Stimulated activated CD4-positive, alpha-beta T cell treated with anti-CD3 and anti-CD28 coated beads, Interleukin-1b, Interleukin-23, amount 100 ng/mL, for 4 hours (primary cell): ENCODE results near the gene CHKA.

Source experiments
- DNase-seq, 2 donors: peaks; one replicate each; pipeline ENCODE4 v3.0.0-alpha.2; 2020; ENCODE audit warnings: low read depth in 2 of 2

Gene CHKA

DNA sequence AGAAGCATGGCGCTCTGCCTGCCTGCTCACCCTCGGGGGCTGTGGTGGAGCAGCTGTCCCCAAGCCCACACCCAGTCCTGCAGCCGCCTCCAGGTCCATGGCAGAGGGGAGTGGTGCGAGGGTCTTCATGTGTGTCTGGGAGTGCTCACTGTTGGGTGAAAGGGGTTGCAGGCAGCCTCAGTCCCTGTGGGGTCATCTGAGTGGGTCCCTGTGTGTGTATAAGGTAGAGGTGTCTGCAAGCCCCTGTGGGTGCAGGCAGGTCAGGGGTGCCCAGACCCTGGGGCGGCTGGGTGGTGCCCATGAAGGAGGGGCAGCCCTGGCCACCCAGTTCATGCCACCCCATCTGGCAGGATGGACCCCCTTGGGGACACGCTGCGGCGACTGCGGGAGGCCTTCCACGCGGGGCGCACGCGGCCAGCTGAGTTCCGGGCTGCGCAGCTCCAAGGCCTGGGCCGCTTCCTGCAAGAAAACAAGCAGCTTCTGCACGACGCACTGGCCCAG lies 106.2 kb downstream of the CHKA start:
- no peak for DNase-seq

GRCh38 chr11:68014157-68014946 lies 106.8 kb downstream of the CHKA start:
- DNase-seq: no peak

- DNase-seq: no peak
These were observed 107.5 kb downstream of the CHKA start for GRCh38 chr11:68013611-68014156.

- no peak for DNase-seq
These were observed 108.2 kb downstream of the CHKA start for GRCh38 chr11:68012843-68013610.

DNA sequence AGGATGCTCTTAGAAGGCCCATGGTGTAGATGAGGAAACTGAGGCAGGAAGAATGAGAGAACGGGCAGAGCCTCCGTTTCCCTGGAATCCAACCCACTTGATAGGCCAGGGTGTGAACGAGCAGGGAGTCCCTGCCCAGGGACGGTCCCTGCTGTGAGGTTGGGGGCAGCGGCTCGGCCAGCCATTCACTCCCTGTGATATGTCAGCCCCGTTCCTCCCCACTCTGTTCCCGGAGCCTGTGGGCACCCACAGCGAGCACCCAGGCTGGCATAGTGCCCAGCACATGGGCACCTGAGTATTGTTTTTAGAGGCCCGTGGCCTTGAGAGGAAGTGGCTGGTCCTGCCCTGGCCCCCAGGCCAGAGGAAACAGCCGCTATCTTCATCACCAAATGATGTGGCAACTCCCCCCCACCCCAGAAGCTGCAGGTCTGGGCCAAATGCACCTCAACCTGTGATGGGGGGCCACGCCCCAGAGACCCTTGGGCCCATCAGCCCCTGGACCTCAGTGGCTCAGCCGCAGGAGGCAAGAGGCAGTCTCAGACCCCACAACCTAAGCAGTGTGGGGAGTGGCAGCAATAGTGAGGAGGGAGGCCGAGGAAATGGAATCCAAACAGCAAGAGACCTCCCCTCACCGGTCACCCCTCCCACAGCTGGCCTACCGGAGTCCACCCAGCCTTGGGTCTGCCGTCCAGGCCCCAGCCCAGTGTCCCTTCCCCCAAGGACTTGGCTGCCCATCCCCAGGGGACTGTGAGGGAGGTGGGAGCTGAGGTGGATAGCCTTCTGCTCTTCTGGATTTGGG lies 108.9 kb downstream of the CHKA start:
- DNase-seq: no peak

GRCh38 chr11:68011051-68011943 lies 109.9 kb downstream of the CHKA start:
- DNase-seq: no peak

DNA sequence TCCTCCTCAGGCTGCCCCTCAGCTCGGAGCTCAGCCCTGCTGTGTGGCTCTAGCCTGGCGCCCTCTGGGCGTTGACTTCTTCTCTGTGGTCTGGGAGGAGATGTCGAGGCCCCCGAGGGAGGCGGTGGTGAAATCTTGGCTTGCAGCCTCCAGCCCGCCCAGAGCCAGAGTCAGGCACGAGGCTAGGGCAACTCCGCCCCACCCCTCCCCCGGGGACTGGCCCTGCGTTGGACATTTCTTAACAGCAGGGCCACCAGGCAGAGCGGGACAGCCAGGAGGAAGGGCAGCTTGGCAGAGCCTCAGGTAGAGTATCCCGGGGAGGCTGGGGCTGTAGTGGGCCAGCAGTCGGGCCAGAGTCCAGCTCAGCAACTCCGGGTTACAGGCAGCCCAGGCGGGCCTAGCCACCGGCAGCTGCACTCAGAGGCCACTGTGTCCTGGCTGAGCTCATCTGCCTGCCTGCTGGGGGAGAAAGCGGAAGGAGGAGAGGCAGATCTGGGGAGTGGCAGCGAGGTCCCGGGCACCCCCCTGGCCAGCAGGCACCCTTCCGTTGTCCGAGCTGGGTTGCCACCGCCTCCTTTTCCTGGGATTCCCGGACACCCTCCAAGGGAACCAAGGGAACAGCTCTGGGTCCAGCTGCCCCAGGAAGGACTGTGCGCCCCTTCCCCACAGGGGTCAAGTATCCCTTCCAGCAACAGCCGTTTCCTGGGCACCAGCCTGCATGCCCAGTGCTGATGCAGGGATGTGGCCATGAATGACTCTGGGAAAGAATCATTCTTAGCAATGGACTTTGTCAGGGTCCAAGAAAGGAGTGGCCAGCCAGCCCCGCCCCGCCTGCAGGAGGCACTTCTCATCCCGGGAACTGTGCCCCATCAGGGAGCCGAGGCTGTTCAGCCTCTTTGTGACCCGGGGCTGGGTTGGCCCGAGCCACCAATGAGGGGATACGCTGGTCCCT lies 110.8 kb downstream of the CHKA start, which contains the start of gene ALDH3B1:
TSS of gene ALDH3B1 (plus strand) at position 238 of the 952 bp plus-strand sequence. CDS start 4,971 bp downstream, outside the sequence.
- no peak for DNase-seq

DNA sequence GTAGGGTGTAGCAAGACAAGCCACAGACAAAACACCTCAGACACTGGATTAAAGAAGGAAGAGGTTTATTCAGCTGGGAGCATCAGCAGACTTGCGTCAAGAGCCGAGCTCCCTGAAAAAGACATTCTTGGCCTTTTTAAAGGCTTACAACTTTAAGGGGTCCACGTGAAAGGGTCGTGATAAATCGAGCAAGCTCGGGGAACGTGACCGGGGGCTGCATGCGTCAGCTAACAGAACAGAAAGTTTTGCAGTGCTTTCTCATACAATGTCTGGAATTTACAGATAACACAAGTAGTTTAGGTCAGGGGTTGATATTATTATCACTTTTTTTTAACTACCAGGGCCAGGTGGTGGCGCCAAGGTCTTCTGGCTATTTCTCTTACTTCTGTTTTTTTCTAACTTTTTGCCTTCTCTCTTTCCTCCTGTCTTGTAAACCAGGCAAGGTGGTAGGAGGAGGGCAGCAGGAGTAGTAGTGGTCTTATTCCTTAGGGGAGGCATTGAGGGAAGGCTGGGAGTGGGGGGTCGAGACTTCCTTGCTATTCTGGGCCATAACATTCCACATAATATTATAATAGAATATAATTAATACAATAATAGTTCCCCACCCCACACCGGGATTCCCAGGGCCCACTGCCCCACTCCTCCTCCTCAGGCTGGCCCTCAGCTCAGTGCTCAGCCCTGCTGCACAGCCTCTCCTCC lies 111.6 kb downstream of the CHKA start:
- no peak for DNase-seq

DNA sequence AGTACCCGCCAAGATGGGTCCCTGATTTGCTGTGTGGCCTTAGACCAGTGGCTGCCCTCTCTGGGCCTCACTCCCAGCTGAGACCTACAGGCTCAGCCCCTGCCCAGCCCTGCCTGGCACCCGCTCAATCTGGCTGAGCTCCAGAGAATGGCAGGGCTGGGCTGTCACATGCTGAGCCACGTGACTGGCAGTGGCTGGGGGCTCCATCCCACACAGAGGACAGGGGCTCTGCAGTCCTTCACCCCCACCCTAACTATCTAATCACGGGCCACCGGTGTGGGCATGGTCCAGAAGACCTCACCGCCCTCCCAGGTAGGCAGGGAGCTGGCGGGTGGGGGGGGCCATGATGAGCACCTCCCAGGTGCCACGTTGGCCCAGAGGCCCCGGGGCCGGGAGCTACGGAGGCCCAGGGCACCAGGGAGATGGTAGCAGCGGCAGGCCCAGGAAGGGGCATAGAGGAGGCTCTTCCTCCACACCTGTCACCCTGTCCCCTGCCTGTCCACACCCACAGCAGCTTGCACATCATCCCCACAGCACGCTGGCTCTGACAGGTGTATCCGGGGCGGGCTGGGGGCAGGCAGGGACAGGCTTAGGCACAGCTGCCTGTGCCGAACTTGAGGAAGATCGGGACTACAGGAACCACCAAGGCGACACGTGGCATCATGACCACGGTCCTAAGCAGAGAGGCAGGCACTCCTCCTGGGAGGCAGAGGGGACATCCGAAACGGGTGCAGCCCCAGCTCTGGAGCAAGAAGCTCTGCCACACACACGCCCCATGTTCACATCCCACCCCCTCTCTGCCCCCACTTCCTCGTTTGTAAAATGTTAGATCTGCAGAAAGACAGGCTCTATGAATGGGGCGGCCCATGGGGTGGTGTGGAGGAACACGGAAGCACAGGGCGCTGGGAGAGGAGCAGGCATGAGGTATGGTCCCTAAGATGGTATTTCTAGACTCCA lies 112.5 kb downstream of the CHKA start:
- DNase-seq: no peak

GRCh38 chr11:68007498-68008380 lies 113.4 kb downstream of the CHKA start:
- DNase-seq: no peak

GRCh38 chr11:68006606-68007166 lies 114.5 kb downstream of the CHKA start:
- DNase-seq: no peak

GRCh38 chr11:68004551-68005335 lies 116.4 kb downstream of the CHKA start:
- DNase-seq: no peak

DNA sequence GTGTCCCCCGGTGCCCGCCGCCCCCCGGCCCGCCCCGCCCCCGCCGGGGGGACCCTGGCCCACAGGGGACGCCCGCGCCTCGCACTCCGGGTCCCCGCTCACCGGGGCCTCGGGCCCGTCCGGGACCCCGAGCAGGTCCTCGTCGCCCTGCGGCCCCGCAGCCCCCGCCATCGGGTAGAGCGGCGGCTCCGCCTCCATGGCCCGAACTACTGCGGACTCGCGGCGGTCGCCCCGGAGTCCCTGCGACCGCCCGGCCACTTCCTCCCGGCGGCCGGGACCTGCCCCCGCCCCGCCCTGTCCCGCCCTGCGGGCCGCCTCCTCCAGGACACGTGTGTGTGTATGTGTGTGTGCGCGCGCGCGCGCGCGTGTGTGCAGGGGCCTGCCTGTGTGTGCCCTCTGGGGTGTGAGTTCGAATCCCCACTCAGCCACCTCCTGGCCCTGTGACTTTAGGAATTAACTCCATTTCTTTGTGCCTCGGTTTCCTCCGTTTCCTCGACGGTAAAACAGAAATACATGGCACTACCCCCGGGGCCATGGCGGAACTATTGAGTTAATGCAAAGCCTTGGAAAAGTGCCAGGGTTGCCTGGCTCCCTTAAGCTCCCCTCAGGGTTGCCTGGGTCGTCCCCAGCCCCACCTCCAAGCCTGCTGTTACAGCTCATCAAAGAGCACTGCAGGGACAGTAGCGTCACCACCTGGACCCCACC lies 117.2 kb downstream of the CHKA start, which contains the start of gene UNC93B1:
TSS of gene UNC93B1 (minus strand) at position 252 of the 705 bp plus-strand sequence. CDS start at position 198, 54 bp downstream.
- DNase-seq: peak; percentile 52 to 72

GRCh38 chr11:68002938-68003845 lies 118.0 kb downstream of the CHKA start:
- peak; percentile 34 to 41 for DNase-seq
